Testis (tissue), 3 donors: ENCODE measurements around the gene DGCR8. TPM values are rescaled to one million over a fixed set of nuclear protein-coding genes. Genes with fewer than 3 reads are reported as not detected.

Experiments used
- DNase-seq: peaks from one replicate; pipeline ENCODE4 v3.0.0-alpha.2; 2019
- H3K27ac ChIP-seq, 2 donors: fragments of 200-600 bp; sonication (generic); one replicate each; pipeline ENCODE4 v1.5.1; 2019
- H3K27me3 ChIP-seq: fragments of 200-600 bp; sonication (generic); one replicate; pipeline ENCODE4 v1.5.1; 2019
- H3K36me3 ChIP-seq: fragments of 200-600 bp; sonication (generic); one replicate; pipeline ENCODE4 v1.5.1; 2017; ENCODE audit warnings: low read depth; ENCODE audit errors: missing control alignments
- H3K4me1 ChIP-seq: fragments of 200-600 bp; sonication (generic); one replicate; pipeline ENCODE4 v1.5.1; 2019
- H3K4me3 ChIP-seq, 2 donors: fragments of 200-600 bp; sonication (generic); one replicate each; pipeline ENCODE4 v1.5.1; 2017 to 2019
- H3K9me3 ChIP-seq: fragments of 200-600 bp; sonication (generic); one replicate; pipeline ENCODE4 v1.5.1; 2017
- POLR2A ChIP-seq: fragments of 450-650 bp; IDR thresholded peaks from one replicate; pipeline ENCODE4 v1.6.1; 2017; ENCODE audit warnings: antibody characterized with exemption, mild to moderate bottlenecking, moderate library complexity
- WGBS, 2 donors: methylation state at CpG; one replicate each; pipeline ENCODE4 v1.1.5; 2018; 5-methylcytosine and 5-hydroxymethylcytosine counted together
- intact Hi-C: fragments of 100-400 bp; cut with DNase I; formaldehyde crosslinking; loops from one replicate; pipeline ENCODE4 v1.15.1; 2023; ENCODE audit warnings: low total_unique reads
- polyA plus RNA-seq: library from polyadenylated mRNA; stranded (reverse); fragments of 350-450 nt; fragmentation: Illumina TruSeq; extraction: RNeasy Lipid Tissue Mini Kit (QIAGEN cat#74804); gene quantifications from one replicate; pipeline ENCODE4 v1.2.3, GENCODE V29; 2014; ENCODE audit warnings: low read depth, low replicate concordance; ENCODE audit not compliant: insufficient read depth
- total RNA-seq, 2 donors: library from RNA; depleted of rRNA; stranded (reverse); fragments of >200 nt; gene quantifications; one replicate each; pipeline ENCODE4 v1.2.3, GENCODE V29; 2016
- TF ChIP-seq, protein P1 (sequence below), 3 experiments: fragments of 450-650 bp in 2 of 3; fragments of 200-600 bp in 1 of 3; sonication (generic) in 1 of 3; IDR thresholded peaks; one replicate each; pipeline ENCODE4 v1.5.1; 2016 to 2019; ENCODE audit warnings: antibody characterized with exemption in 3 of 3, mild to moderate bottlenecking in 2 of 3, moderate library complexity in 1 of 3

Gene DGCR8
- total and polyA plus RNA-seq, 3 donors from 2014 or later: 44.4 to 83.7 (median 64.8) TPM

DNA sequence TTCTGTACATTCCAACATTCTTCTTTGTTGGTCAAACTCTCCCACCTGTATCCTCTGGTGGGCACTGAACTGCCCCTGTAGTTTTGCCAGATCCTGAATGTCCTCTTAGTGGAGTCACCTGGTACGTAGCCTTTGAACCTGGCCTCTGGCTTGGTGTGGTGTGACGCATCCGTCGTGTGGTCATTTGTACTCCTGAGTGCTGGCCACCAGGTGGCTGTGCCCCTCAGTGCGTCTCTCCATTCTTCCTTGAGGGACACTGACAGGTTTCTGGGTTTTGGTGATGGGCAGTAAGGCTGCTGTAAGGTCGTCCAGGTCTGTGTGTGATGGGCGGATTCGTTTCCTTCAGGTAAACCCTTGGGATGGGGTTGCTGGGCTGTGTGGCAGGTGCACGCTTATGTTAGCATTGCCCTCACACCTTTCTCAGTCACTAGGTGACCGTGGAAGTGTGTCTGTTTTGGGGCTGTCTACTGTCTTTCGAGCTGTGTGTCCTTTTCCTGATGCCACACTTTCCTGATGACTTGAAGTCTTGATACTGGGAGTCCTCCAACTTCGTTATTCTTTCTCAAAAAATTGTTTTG, 22.3 kb downstream of the DGCR8 start:
- H3K36me3 ChIP-seq: no peaks in the 10 kb centered on the region
- WGBS, 2 donors: 91% methylated on average over 12 of the region's 12 CpGs

DNA sequence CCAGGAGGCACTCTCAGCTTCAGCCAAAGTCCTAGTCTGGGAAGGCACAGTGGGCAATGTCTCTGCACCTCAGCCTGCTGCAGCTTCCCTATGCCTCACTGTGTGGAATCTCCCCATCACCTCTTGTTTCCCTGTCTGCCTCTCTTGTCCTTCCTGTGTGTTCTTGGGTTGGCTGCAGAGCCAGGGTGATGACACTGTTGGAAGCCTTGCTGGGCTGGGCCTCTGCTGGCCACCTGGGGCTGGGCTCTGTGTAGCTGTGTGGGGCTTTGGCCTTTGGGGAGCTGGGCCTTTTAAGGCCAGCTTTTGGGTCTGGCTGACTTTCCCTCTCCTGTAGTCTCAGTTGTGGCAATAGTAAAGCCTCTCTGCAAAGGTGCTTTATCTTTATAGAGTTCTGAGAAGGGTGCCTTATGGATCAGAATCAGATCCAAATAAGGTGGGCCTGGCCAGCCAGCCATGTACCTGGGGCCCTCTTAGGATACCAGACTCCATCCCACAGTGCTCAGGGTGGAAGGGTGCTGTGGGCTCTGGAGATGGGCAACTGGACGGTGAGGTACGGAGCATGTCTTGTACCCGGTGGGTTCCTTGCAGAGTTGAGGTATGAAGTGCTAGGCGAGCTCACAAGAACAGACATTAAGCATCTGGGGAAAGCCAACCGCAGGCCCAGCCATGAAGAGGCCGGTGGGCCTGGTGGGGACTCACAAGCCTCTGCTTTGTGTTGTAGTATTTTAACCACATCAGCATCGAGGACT, 25.6 kb downstream of the DGCR8 start:
- Histone ChIP-seq H3K27ac (no peak overlapping the region), H3K4me3 (no peak overlapping the region), H3K9me3 (no peaks in the 10 kb centered on the region), H3K27me3 (no peaks in the 10 kb centered on the region), H3K4me1 (no peaks in the 10 kb centered on the region), H3K36me3 (no peaks in the 10 kb centered on the region)
- TF ChIP-seq, protein P1, sequence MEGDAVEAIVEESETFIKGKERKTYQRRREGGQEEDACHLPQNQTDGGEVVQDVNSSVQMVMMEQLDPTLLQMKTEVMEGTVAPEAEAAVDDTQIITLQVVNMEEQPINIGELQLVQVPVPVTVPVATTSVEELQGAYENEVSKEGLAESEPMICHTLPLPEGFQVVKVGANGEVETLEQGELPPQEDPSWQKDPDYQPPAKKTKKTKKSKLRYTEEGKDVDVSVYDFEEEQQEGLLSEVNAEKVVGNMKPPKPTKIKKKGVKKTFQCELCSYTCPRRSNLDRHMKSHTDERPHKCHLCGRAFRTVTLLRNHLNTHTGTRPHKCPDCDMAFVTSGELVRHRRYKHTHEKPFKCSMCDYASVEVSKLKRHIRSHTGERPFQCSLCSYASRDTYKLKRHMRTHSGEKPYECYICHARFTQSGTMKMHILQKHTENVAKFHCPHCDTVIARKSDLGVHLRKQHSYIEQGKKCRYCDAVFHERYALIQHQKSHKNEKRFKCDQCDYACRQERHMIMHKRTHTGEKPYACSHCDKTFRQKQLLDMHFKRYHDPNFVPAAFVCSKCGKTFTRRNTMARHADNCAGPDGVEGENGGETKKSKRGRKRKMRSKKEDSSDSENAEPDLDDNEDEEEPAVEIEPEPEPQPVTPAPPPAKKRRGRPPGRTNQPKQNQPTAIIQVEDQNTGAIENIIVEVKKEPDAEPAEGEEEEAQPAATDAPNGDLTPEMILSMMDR (IDR thresholded peaks at IDR 0.05): no peak
- TF ChIP-seq POLR2A: no peak
- 93 to 98% methylated on average over 6 of the region's 7 CpGs for WGBS, 2 donors
- intact Hi-C loops: no loop called here
- no peak for DNase-seq

More for the DNA sequence above, 22.3 kb downstream of the DGCR8 start:
- TF ChIP-seq, protein P1 (IDR thresholded peaks at IDR 0.05): no peak
- TF ChIP-seq POLR2A: no peak
- Histone ChIP-seq H3K27me3 (no peaks in the 10 kb centered on the region), H3K4me3 (no peak overlapping the region), H3K9me3 (no peaks in the 10 kb centered on the region), H3K27ac (no peak overlapping the region), H3K4me1 (no peaks in the 10 kb centered on the region)
- no peak for DNase-seq
- intact Hi-C loops: no loop called here

DNA sequence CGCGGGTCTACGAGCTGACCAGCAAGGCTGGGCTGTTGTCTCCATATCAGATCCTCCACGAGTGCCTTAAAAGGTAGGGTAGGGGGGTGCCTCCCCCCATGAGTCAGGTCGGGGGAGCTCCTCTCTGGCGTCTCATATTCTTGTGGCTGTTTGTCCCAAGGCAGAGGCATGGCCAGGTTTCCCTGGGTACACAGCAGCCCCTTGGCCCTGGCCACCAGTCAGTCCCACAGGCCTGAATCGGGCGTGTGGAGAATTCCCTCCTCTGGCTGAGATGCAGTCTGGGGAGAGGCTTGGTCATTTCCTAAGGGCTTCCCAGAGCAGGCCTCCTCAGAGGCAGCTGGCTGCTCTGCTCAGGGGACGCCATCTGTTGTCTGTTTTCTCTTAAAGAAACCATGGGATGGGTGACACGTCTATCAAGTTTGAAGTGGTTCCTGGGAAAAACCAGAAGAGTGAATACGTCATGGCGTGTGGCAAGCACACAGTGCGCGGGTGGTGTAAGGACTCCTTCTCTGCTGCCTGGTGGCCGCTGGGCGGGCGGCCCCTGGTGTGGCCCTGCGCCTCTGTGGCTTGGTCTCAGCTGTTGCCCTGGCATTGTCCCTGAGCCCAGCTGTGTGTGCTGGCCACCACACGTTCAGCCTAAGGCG, 26.3 kb downstream of the DGCR8 start:
- no peaks in the 10 kb centered on the region for H3K9me3 ChIP-seq
- no peak overlapping the region for H3K27ac ChIP-seq
- no peaks in the 10 kb centered on the region for H3K4me1 ChIP-seq
- no peak overlapping the region for H3K4me3 ChIP-seq
- DNase-seq: no peak
- TF ChIP-seq POLR2A: no peak
- TF ChIP-seq, protein P1 (IDR thresholded peaks at IDR 0.05): no peak
- intact Hi-C loops: no loop called here
- WGBS, 2 donors: 89 to 91% methylated on average over 18 to 20 of the region's 20 CpGs
- no peaks in the 10 kb centered on the region for H3K27me3 ChIP-seq
- H3K36me3 ChIP-seq: no peaks in the 10 kb centered on the region

DNA sequence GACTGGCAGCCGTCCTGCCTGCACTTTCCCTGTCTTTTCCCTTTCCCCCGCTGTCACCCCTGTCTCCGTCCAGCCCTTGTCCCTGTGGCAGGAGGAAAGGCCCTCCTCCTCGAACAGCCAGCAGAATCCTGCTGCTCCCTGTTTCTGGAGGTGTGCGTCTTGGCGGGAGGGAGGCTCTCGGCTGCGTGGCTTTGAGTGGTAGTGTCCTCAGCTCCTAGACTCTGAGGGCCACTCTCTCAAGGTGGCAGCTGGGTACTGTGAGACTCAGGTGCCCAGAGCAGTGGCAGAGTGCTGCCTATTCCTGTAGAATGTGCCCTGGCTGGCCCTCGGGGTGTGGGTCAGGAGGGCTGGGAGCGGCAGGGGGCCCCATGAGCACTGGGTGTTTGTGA, 26.8 kb downstream of the DGCR8 start:
- TF ChIP-seq, protein P1 (IDR thresholded peaks at IDR 0.05): no peak
- no peak for TF ChIP-seq POLR2A
- Histone ChIP-seq H3K27ac (no peak overlapping the region), H3K9me3 (no peaks in the 10 kb centered on the region), H3K4me1 (no peaks in the 10 kb centered on the region), H3K36me3 (no peaks in the 10 kb centered on the region), H3K4me3 (no peak overlapping the region), H3K27me3 (no peaks in the 10 kb centered on the region)
- intact Hi-C loops: no loop called here
- WGBS, 2 donors: 91% methylated on average over 7 to 10 of the region's 10 CpGs
- no peak for DNase-seq
